Activated gamma-delta T cell treated with Interleukin-2 at 50 U/mL for 16 hours (primary cell): ENCODE data around the gene UBE4A.

Source experiments
- DNase-seq: peaks from one replicate; pipeline ENCODE4 v3.0.0-alpha.2; 2020

UBE4A gene

DNA sequence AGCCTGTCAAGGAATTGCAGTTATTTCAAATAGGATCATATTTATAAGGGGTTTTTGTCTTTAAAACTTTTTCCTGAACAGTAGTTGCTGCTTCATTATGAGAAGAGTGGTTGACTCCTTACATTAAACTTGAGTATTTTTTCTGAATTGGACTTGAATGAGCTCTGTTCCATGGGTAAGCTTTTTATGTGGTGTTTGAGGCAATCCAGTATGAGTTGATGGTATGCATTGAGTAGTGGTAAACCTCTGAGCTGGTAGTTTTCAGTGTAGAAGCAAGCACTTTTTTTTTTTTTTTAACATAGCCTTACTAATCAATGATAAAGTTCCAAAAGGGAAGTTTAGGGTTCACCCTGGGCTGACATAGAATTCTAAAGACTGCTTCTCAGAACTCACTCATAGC lies 80.2 kb downstream of the UBE4A start:
- no peak for DNase-seq

GRCh38 chr11:118441770-118442275 lies 82.4 kb downstream of the UBE4A start:
- no peak for DNase-seq

DNA sequence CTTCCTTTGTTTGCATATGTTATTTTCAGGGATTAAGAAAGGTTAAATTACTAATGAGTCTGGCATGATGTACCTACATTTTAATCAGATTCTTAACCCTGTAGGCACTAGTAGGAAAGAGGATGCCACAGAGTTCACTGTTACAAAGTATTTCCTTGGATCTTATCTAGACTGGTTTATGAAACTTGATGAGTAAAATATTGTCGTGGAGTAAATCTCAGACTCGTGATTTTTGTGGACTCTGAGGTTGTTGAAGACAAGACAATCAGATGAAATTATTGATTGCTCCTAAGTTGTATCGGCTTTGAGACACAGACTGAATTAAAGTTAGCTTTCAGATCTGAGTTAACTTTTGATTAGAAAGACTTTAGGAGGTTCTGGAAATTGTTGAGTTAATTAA lies 82.9 kb downstream of the UBE4A start:
- no peak for DNase-seq

DNA sequence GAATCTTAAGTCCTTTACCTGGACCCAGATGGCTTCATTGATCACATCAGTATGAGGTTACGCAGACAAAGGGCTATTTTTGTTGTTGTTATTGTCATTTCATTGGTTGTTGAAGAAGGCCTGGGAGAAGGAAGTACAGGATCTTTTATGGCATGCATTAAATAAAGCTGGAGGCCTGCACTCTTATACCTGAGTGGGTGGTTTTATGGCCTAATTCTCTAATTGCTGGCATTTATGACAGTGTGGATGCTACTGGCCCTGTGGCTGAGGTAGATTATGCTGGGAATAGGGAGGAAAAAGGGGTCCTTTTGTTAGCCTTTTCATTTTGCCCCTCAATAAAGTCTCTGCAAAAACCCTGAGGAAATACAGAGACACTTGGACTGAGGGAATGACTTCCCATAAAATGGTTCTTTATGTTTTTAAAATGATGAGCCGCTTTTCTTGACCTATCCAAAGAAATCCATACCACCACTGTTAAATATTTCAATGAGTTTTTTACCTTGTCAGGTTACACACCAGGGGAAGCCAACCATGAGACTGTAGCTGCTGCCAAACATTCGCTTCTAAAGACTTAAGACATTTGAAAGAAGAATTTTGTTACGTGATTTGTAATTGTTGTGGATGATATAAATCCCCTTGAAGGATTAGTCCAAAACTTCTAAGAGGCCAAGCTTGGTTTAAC lies 83.6 kb downstream of the UBE4A start:
- no peak for DNase-seq

GRCh38 chr11:118443590-118444218 lies 84.3 kb downstream of the UBE4A start:
- no peak for DNase-seq

DNA sequence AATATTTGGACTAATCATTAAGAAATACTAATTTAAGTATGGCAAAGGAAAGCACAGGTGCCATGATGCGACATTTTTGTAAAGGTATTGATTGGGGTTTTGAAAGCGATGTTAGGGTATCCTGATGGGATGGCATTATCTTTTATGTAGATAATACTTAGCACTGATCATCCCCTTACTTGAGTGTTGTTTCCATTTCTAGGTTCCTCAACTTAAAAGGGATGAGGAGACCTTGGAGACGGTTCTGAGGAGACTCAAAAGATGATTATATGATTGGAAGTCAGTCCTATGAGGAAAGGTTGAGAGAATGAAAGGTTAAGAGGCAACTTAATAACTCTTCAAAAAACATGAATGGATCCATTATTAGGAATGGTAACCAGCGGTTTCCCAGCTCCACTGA lies 88.0 kb downstream of the UBE4A start:
- no peak for DNase-seq

DNA sequence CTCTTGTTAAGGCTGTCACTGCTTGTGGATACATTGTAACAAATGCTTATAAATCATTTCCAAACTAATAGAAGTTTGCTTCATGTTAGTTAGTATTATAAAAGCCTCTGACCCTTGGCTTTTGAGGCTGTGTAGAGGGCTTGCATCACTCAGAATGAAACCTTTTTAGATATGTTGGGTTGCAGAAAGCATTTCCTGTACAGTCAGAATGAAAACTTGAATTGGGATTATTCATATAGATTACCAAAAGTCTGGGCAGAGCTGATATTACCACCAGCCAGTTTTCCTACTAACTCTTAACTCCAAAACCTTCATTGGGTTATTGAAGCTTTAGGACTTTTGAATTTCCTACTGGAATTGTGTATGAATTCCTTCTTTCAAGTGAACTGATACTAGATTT lies 88.9 kb downstream of the UBE4A start:
- no peak for DNase-seq
